ENCODE data around the gene TTC3.

The TTC3 gene

GRCh38 chr21:37228003-37228400 is 154.9 kb downstream of the TTC3 start:
- no peaks in the 10 kb centered on the region for H3K27me3 ChIP-seq (ENCODE audit: low read depth, low read length)
- peaks cover 64 to 84% of the 10 kb centered on the region in 2 donors for H3K36me3 ChIP-seq (ENCODE audit: control insufficient read depth in 1 of 2, insufficient read depth in 2 of 2, low read length in 2 of 2)
- H3K27ac ChIP-seq (ENCODE audit: low read length): no peak overlapping the region
- no peaks in the 10 kb centered on the region for H3K4me1 ChIP-seq (ENCODE audit: control insufficient read depth in 1 of 2, insufficient read depth in 2 of 2, low read length in 2 of 2)
- H3K9me3 ChIP-seq (ENCODE audit: control insufficient read depth in 1 of 2, low read length in 2 of 2): no peaks in the 10 kb centered on the region
- no peak overlapping the region for H3K4me3 ChIP-seq (ENCODE audit: low read depth in 1 of 2, low read length in 2 of 2)

- Histone ChIP-seq H3K27ac (ENCODE audit: low read length) (no peak overlapping the region), H3K4me3 (ENCODE audit: low read depth in 1 of 2, low read length in 2 of 2) (no peak overlapping the region), H3K27me3 (ENCODE audit: low read depth, low read length) (no peaks in the 10 kb centered on the region), H3K36me3 (ENCODE audit: control insufficient read depth in 1 of 2, insufficient read depth in 2 of 2, low read length in 2 of 2) (peaks cover 42 to 67% of the 10 kb centered on the region in 2 donors), H3K4me1 (ENCODE audit: control insufficient read depth in 1 of 2, insufficient read depth in 2 of 2, low read length in 2 of 2) (no peaks in the 10 kb centered on the region), H3K9me3 (ENCODE audit: control insufficient read depth in 1 of 2, low read length in 2 of 2) (no peaks in the 10 kb centered on the region)
Observed at GRCh38 chr21:37230632-37231248, 157.7 kb downstream of the TTC3 start.

DNA sequence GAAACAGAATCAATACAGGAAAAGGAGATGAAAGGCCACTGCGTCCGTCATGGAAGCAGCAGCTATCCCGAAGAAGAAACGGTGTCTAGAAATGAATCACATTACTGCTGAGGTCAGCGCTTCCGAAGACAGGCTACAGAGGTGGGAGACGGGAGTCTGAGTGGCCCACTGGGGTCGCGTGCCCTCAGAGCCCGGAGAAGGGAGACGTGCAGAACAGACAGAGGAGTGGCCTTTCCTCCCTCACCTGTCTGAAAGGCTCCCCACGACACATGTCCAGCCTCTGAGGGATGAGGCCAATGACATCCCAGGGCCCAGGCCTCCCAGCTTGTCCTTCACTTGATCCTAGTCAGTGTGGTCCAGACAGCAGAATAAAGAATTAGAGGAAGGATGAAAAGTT is 158.2 kb downstream of the TTC3 start:
- H3K4me3 ChIP-seq (ENCODE audit: low read depth in 1 of 2, low read length in 2 of 2): no peak overlapping the region
- no peaks in the 10 kb centered on the region for H3K4me1 ChIP-seq (ENCODE audit: control insufficient read depth in 1 of 2, insufficient read depth in 2 of 2, low read length in 2 of 2)
- no peak overlapping the region for H3K27ac ChIP-seq (ENCODE audit: low read length)
- no peaks in the 10 kb centered on the region for H3K27me3 ChIP-seq (ENCODE audit: low read depth, low read length)
- H3K36me3 ChIP-seq (ENCODE audit: control insufficient read depth in 1 of 2, insufficient read depth in 2 of 2, low read length in 2 of 2): peaks cover 40 to 63% of the 10 kb centered on the region in 2 donors
- H3K9me3 ChIP-seq (ENCODE audit: control insufficient read depth in 1 of 2, low read length in 2 of 2): no peaks in the 10 kb centered on the region

DNA sequence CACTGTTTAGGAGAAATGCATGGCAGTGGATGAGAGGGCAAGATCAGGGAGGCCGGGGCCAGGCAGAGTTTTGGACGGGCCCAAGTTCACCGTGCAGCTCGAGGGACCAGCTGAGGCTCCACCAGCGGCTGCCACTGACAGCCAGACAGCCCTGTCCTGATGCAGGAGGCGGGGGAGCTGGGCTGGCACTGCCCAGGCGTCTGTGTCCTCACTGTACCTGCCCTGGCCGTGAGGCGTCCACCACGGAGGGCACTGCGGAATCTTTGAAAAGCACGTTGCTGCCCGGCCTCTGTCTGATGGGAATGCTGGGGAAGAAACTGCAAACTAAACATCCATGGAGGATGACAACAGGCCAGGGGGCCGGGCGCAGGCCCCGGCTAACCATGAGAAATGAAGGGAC is 158.6 kb downstream of the TTC3 start:
- Histone ChIP-seq H3K27ac (ENCODE audit: low read length) (no peak overlapping the region), H3K4me1 (ENCODE audit: control insufficient read depth in 1 of 2, insufficient read depth in 2 of 2, low read length in 2 of 2) (no peaks in the 10 kb centered on the region), H3K36me3 (ENCODE audit: control insufficient read depth in 1 of 2, insufficient read depth in 2 of 2, low read length in 2 of 2) (peaks cover 38 to 60% of the 10 kb centered on the region in 2 donors), H3K9me3 (ENCODE audit: control insufficient read depth in 1 of 2, low read length in 2 of 2) (no peaks in the 10 kb centered on the region), H3K27me3 (ENCODE audit: low read depth, low read length) (no peaks in the 10 kb centered on the region), H3K4me3 (ENCODE audit: low read depth in 1 of 2, low read length in 2 of 2) (no peak overlapping the region)

GRCh38 chr21:37232274-37233018 is 159.4 kb downstream of the TTC3 start:
- H3K27ac ChIP-seq (ENCODE audit: low read length): no peak overlapping the region
- H3K4me3 ChIP-seq (ENCODE audit: low read depth in 1 of 2, low read length in 2 of 2): no peak overlapping the region
- H3K36me3 ChIP-seq (ENCODE audit: control insufficient read depth in 1 of 2, insufficient read depth in 2 of 2, low read length in 2 of 2): peaks cover 34 to 55% of the 10 kb centered on the region in 2 donors
- H3K27me3 ChIP-seq (ENCODE audit: low read depth, low read length): no peaks in the 10 kb centered on the region
- no peaks in the 10 kb centered on the region for H3K4me1 ChIP-seq (ENCODE audit: control insufficient read depth in 1 of 2, insufficient read depth in 2 of 2, low read length in 2 of 2)
- H3K9me3 ChIP-seq (ENCODE audit: control insufficient read depth in 1 of 2, low read length in 2 of 2): no peaks in the 10 kb centered on the region

- Histone ChIP-seq H3K4me1 (ENCODE audit: control insufficient read depth in 1 of 2, insufficient read depth in 2 of 2, low read length in 2 of 2) (no peaks in the 10 kb centered on the region), H3K27ac (ENCODE audit: low read length) (no peak overlapping the region), H3K9me3 (ENCODE audit: control insufficient read depth in 1 of 2, low read length in 2 of 2) (no peaks in the 10 kb centered on the region), H3K36me3 (ENCODE audit: control insufficient read depth in 1 of 2, insufficient read depth in 2 of 2, low read length in 2 of 2) (peaks cover 38 to 48% of the 10 kb centered on the region in 2 donors), H3K27me3 (ENCODE audit: low read depth, low read length) (no peaks in the 10 kb centered on the region), H3K4me3 (ENCODE audit: low read depth in 1 of 2, low read length in 2 of 2) (no peak overlapping the region)
Observed at GRCh38 chr21:37233551-37234146, 160.6 kb downstream of the TTC3 start.

- Histone ChIP-seq H3K36me3 (ENCODE audit: control insufficient read depth in 1 of 2, insufficient read depth in 2 of 2, low read length in 2 of 2) (peaks cover 27 to 34% of the 10 kb centered on the region in 2 donors), H3K9me3 (ENCODE audit: control insufficient read depth in 1 of 2, low read length in 2 of 2) (no peaks in the 10 kb centered on the region), H3K4me3 (ENCODE audit: low read depth in 1 of 2, low read length in 2 of 2) (no peak overlapping the region), H3K4me1 (ENCODE audit: control insufficient read depth in 1 of 2, insufficient read depth in 2 of 2, low read length in 2 of 2) (no peaks in the 10 kb centered on the region), H3K27ac (ENCODE audit: low read length) (no peak overlapping the region), H3K27me3 (ENCODE audit: low read depth, low read length) (no peaks in the 10 kb centered on the region)
Observed at GRCh38 chr21:37237346-37237745, 164.3 kb downstream of the TTC3 start.

DNA sequence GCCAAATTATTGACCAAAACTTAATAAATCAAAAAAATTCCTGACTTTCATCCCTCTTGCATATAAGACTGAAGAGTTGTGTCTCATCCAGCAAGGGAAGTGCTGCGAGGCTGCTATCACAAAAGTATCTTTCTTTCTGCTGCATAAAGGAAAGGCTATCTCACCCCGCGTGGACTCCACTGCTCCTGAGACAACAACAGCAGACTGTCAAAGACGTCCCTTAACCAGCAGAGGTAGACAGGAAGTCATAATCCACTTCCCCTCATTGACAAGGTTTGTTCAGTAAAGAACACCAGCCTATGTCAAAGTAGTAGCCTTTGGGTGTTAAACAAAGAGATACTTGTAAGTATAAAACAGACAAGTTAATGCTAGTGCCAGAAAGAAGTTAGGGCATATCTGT is 164.7 kb downstream of the TTC3 start:
- Histone ChIP-seq H3K27ac (ENCODE audit: low read length) (no peak overlapping the region), H3K9me3 (ENCODE audit: control insufficient read depth in 1 of 2, low read length in 2 of 2) (no peaks in the 10 kb centered on the region), H3K36me3 (ENCODE audit: control insufficient read depth in 1 of 2, insufficient read depth in 2 of 2, low read length in 2 of 2) (peaks cover 23 to 30% of the 10 kb centered on the region in 2 donors)

GRCh38 chr21:37240978-37241377 is 167.9 kb downstream of the TTC3 start:
- Histone ChIP-seq H3K4me1 (ENCODE audit: control insufficient read depth in 1 of 2, insufficient read depth in 2 of 2, low read length in 2 of 2) (no peaks in the 10 kb centered on the region), H3K27ac (ENCODE audit: low read length) (no peak overlapping the region), H3K4me3 (ENCODE audit: low read depth in 1 of 2, low read length in 2 of 2) (no peak overlapping the region), H3K9me3 (ENCODE audit: control insufficient read depth in 1 of 2, low read length in 2 of 2) (no peaks in the 10 kb centered on the region), H3K36me3 (ENCODE audit: control insufficient read depth in 1 of 2, insufficient read depth in 2 of 2, low read length in 2 of 2) (peaks cover 18 to 25% of the 10 kb centered on the region in 2 donors), H3K27me3 (ENCODE audit: low read depth, low read length) (no peaks in the 10 kb centered on the region)

More for the DNA sequence above, 164.7 kb downstream of the TTC3 start:
- Histone ChIP-seq H3K27me3 (ENCODE audit: low read depth, low read length) (no peaks in the 10 kb centered on the region), H3K4me1 (ENCODE audit: control insufficient read depth in 1 of 2, insufficient read depth in 2 of 2, low read length in 2 of 2) (no peaks in the 10 kb centered on the region), H3K4me3 (ENCODE audit: low read depth in 1 of 2, low read length in 2 of 2) (no peak overlapping the region)

- H3K27ac ChIP-seq (ENCODE audit: low read length): no peak overlapping the region
- no peaks in the 10 kb centered on the region for H3K4me1 ChIP-seq (ENCODE audit: control insufficient read depth in 1 of 2, insufficient read depth in 2 of 2, low read length in 2 of 2)
- H3K36me3 ChIP-seq (ENCODE audit: control insufficient read depth in 1 of 2, insufficient read depth in 2 of 2, low read length in 2 of 2): peaks cover 16 to 25% of the 10 kb centered on the region in 2 donors
Observed at GRCh38 chr21:37241426-37241825, 168.4 kb downstream of the TTC3 start.

GRCh38 chr21:37243961-37244360 is 170.9 kb downstream of the TTC3 start:
- Histone ChIP-seq H3K36me3 (ENCODE audit: control insufficient read depth in 1 of 2, insufficient read depth in 2 of 2, low read length in 2 of 2) (peaks cover 2 to 15% of the 10 kb centered on the region in 2 donors), H3K27ac (ENCODE audit: low read length) (no peak overlapping the region), H3K4me3 (ENCODE audit: low read depth in 1 of 2, low read length in 2 of 2) (no peak overlapping the region), H3K9me3 (ENCODE audit: control insufficient read depth in 1 of 2, low read length in 2 of 2) (no peaks in the 10 kb centered on the region), H3K4me1 (ENCODE audit: control insufficient read depth in 1 of 2, insufficient read depth in 2 of 2, low read length in 2 of 2) (peaks cover 0 to under 1% of the 10 kb centered on the region in 2 donors), H3K27me3 (ENCODE audit: low read depth, low read length) (no peaks in the 10 kb centered on the region)

More at GRCh38 chr21:37241426-37241825, 168.4 kb downstream of the TTC3 start:
- Histone ChIP-seq H3K27me3 (ENCODE audit: low read depth, low read length) (no peaks in the 10 kb centered on the region), H3K4me3 (ENCODE audit: low read depth in 1 of 2, low read length in 2 of 2) (no peak overlapping the region), H3K9me3 (ENCODE audit: control insufficient read depth in 1 of 2, low read length in 2 of 2) (no peaks in the 10 kb centered on the region)

Data from muscle layer of duodenum (tissue), 2 donors.